HG03097 (cell line): ENCODE data around the gene CEP72.
"Not testable (repeated sequence)": the region's sequence is repeated elsewhere in the genome, so short reads cannot be mapped to it uniquely, and the experiment has no call there.

Experiments used
- ATAC-seq: cut with Tn5 transposase; IDR thresholded peaks from one replicate; pipeline ENCODE4 v1.9.1; 2021; ENCODE audit not compliant: unreplicated experiment, low FRiP score

Gene CEP72, protein sequence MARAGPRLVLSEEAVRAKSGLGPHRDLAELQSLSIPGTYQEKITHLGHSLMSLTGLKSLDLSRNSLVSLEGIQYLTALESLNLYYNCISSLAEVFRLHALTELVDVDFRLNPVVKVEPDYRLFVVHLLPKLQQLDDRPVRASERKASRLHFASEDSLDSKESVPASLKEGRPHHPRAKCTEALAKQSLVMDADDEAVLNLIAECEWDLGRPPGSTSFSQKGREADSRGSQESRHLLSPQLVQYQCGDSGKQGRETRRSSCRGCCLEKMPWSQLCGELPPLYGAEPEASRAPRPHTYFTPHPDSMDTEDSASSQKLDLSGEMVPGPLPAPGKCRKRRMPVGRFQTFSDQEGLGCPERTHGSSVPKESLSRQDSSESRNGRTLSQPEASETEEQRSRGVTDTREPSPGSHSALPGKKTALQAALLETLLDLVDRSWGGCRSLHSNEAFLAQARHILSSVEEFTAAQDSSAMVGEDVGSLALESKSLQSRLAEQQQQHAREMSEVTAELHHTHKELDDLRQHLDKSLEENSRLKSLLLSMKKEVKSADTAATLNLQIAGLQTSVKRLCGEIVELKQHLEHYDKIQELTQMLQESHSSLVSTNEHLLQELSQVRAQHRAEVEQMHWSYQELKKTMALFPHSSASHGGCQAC

GRCh38 chr5:611731-612486 lies at the start of gene CEP72:
CEP72 (plus strand) TSS chr5:612340; CDS start chr5:612362, 22 bp downstream.
- peak; percentile 60 for ATAC-seq

GRCh38 chr5:565782-566440 lies 46.2 kb upstream of the CEP72 start:
- ATAC-seq = no peak

GRCh38 chr5:566636-567309 lies 45.4 kb upstream of the CEP72 start:
- no peak for ATAC-seq

DNA sequence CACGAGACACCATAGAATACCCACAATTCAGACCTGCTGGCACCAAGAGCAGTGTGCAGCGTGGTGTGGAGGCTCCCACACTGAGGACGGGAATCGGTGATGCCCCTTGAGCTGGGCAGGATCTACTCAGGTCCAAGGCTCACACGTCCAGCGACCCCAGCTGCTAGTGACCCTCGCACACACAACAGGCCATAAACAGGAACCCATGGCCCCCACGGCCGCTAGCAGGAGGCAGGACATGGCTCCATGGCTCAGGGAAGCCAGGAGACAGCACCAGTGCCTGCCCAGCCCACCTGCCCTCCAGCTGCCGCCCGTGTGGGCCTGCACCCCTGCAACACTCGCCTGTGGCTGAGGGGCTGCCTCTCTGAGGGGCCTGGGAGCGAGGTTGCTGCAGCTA lies 44.5 kb upstream of the CEP72 start:
- no peak for ATAC-seq

- ATAC-seq = no peak
Observed at GRCh38 chr5:568061-568781, 43.9 kb upstream of the CEP72 start.

DNA sequence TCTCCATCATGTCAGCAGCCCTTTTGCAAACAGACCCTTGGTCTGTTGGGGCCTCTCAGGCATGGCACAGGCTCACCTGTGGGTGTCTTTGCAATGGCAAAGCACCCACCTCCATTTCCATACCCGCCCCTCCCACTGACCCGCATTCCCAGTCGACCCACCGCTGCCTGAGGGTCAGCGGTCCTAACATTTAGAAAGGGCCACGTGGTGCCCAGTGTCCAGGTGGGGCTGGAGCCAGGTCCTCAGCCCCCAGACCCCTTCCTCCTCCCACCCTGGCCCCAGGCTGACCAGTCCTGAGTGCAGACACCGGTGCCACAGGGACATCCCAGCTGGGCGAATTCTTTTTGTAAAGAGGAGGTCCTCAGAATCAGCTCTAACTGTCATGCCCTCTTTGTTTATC lies 43.3 kb upstream of the CEP72 start:
- ATAC-seq = no peak

DNA sequence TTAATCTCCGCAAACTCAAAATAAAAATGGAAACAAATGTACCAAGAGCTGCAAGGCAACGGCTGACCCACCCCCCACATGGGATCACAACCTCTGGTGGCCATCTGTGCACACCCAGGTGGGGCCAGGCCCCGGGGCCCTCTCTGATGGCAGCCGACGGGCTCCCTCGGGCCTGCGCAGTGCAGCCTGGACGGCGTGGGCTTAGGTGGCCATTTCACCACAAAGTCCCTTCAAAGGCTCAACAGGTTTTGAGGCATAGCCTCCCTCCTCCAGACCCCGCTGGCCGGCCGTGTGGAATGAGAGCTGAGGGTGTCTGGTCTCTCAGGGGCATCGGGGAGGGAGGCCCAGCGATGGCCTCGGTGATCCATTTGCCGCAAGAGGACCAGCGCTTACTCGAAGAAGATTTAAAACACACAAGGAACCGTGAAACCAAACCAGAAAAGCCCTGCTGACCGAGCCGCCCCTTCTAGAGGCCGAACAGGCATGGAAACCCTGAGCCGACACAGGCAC lies 42.7 kb upstream of the CEP72 start:
- no peak for ATAC-seq

DNA sequence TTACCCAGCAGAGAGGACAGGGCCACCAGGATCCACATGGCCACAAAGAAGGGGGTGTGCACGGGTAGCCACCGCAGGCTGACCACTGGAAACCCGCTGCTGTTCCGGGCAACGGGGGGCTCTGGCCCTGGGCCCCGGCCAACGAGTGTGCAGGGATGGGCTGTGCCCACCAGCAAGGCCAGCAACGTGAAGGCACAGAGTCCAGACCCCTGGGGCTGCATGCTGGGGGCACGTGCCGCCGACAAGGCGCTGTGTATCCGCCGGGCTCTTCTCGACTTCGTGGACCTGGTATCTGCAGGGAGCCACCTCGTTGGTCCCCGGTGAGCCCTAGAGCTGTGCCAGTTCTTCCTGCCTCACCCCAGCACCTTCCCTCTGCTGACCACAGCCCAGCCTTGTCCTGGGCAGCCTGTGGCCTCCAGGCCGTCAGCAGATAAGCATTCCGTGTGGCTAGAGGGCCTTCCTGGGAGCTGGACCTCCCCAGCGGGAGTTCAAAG lies 42.2 kb upstream of the CEP72 start:
- ATAC-seq = no peak

GRCh38 chr5:570446-570845 lies 41.7 kb upstream of the CEP72 start:
- ATAC-seq = no peak

DNA sequence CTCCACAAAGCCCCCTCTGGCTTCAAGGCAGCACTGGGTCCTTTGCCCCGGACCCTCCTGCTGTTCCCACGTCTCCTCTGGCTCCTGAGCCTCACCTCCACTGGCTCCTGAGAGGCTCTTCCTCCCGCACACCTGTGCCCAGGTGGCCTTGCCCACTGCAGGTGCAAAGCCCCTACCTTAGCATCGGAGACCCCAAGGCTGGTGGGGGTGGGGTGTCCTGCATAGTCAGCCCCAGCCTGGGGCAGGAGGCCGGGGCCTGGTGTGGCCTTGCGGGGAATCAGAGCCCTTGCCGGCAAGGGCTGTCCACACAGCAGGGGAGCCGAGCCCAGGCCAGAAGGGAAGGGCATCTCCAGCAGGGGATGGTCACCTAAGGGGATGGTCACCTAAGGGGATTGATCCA lies 41.3 kb upstream of the CEP72 start:
- no peak for ATAC-seq

- ATAC-seq = no peak
Observed at GRCh38 chr5:571791-572190, 40.3 kb upstream of the CEP72 start.

- no peak for ATAC-seq
Observed at GRCh38 chr5:572398-573019, 39.6 kb upstream of the CEP72 start.

DNA sequence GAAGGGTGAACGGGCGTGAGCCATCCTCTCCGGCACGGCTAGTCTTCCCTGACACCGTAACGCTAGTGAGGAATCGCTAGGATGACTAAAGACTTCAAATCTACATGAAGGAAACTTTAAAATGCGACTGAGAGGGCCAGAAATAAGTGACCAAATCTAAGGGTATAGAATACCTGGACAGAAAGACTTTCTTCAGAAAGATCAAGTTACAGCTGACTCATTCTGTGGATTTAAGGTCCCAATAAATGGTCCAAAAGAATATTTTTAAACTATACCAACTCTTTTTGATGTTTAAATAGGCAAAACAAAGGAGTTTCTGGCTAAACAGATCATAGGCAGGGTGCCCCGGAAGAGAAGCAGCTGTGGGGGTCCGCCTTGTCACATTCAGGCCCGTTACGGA lies 38.9 kb upstream of the CEP72 start:
- ATAC-seq = no peak

GRCh38 chr5:573976-574375 lies 38.2 kb upstream of the CEP72 start:
- ATAC-seq = no peak

GRCh38 chr5:574906-575305 lies 37.2 kb upstream of the CEP72 start:
- ATAC-seq = no peak

DNA sequence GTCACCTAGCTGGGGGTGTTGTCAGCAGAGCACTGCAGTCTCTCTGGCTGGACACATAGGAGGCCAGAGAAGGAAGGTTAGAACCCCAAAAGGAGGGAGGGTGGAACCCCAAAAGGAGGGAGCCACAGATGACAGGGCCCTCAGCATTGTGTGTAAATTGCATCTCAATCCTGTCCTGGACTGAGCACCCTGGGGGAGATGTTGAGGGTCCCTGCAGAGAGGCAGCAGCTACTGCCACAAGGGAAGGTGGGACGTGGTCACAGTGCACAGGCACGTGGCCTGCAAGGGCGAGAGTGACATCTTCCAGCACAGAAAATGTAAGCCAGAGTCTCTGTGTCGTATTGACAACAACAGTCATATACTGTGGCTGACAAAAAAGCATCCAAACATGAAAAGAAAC lies 36.5 kb upstream of the CEP72 start:
- ATAC-seq = no peak

GRCh38 chr5:577214-577613 lies 34.9 kb upstream of the CEP72 start:
- not testable (repeated sequence) for ATAC-seq

DNA sequence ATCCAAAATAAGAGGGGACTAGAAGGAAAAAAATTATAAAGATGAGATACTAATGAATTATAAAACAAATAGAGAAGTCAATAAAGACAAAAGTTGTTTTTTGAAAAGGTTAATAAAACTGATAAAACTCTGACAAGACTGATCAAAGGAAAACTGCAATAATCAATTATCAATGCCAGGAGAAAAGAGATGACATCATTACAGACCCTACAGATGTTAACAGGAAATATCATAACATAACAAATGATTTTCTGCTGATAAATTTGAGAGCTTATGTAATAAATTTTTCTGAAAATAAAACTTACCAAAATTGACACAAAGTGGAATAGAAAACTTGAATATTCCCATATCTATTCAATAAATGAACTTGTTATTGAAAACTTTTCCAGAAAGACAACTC lies 34.3 kb upstream of the CEP72 start:
- ATAC-seq = no peak

GRCh38 chr5:579211-579610 lies 32.9 kb upstream of the CEP72 start:
- ATAC-seq = no peak
